GM19463 (cell line): ENCODE results near the gene SMKR1.
"Not testable (repeated sequence)": the region's sequence is repeated elsewhere in the genome, so short reads cannot be mapped to it uniquely, and the experiment has no call there.

Experiments used
- ATAC-seq: cut with Tn5 transposase; IDR thresholded peaks from one replicate; pipeline ENCODE4 v1.9.1; 2021; ENCODE audit warnings: mild to moderate bottlenecking, moderate library complexity; ENCODE audit not compliant: unreplicated experiment

Gene SMKR1

GRCh38 chr7:129501760-129502707 is at the start of gene SMKR1:
Gene SMKR1, plus strand, starts transcription at chr7:129502531. Its CDS starts 294 bp downstream, at chr7:129502825.
- peak; percentile 83 for ATAC-seq

GRCh38 chr7:129452589-129453231 is 49.6 kb upstream of the SMKR1 start:
- ATAC-seq = no peak

GRCh38 chr7:129453510-129454248 is 48.7 kb upstream of the SMKR1 start:
- ATAC-seq = no peak

GRCh38 chr7:129454249-129454551 is 48.1 kb upstream of the SMKR1 start:
- ATAC-seq = no peak

GRCh38 chr7:129456421-129456820 is 45.9 kb upstream of the SMKR1 start:
- ATAC-seq = no peak

- no peak for ATAC-seq
These were observed 45.2 kb upstream of the SMKR1 start for GRCh38 chr7:129457101-129457500.

GRCh38 chr7:129458171-129458570 is 44.2 kb upstream of the SMKR1 start:
- no peak for ATAC-seq

GRCh38 chr7:129461809-129462208 is 40.5 kb upstream of the SMKR1 start:
- no peak for ATAC-seq

- no peak for ATAC-seq
These were observed 39.9 kb upstream of the SMKR1 start for GRCh38 chr7:129462420-129462819.

GRCh38 chr7:129464194-129464593 is 38.1 kb upstream of the SMKR1 start:
- ATAC-seq = no peak

GRCh38 chr7:129465080-129465479 is 37.3 kb upstream of the SMKR1 start:
- ATAC-seq = no peak

GRCh38 chr7:129466796-129467195 is 35.5 kb upstream of the SMKR1 start:
- ATAC-seq = no peak

GRCh38 chr7:129468087-129468486 is 34.2 kb upstream of the SMKR1 start:
- ATAC-seq = no peak

GRCh38 chr7:129468547-129468946 is 33.8 kb upstream of the SMKR1 start:
- ATAC-seq = no peak

- ATAC-seq = no peak
These were observed 32.4 kb upstream of the SMKR1 start for GRCh38 chr7:129469930-129470329.

GRCh38 chr7:129470411-129470810 is 31.9 kb upstream of the SMKR1 start:
- no peak for ATAC-seq

- no peak for ATAC-seq
These were observed 30.9 kb upstream of the SMKR1 start for GRCh38 chr7:129471402-129471827.

GRCh38 chr7:129475931-129476330 is 26.4 kb upstream of the SMKR1 start:
- not testable (repeated sequence) for ATAC-seq

GRCh38 chr7:129476398-129476797 is 25.9 kb upstream of the SMKR1 start:
- not testable (repeated sequence) for ATAC-seq

- ATAC-seq = no peak
These were observed 22.5 kb upstream of the SMKR1 start for GRCh38 chr7:129479831-129480230.

GRCh38 chr7:129480674-129481363 is 21.5 kb upstream of the SMKR1 start:
- ATAC-seq = no peak
